ENCODE measurements around the gene LRP1-AS. TPM values are rescaled to one million over a fixed set of nuclear protein-coding genes. Genes with fewer than 3 reads are reported as not detected.

LRP1-AS gene
- polyA plus RNA-seq, 2 of the 4 experiments (the other 2 are of a cell fraction), result not detected

GRCh38 chr12:57104292-57104910 is 43.0 kb downstream of the LRP1-AS start:
- 94% methylated on average over 12 of the region's 12 CpGs for WGBS (ENCODE audit: missing lambda C conversion rate)
- no peak for DNase-seq (ENCODE audit: low read depth in 1 of 2, low spot score in 1 of 2)
- no peak overlapping the region for H3K4me3 ChIP-seq
- ChIA-PET POLR2A (interaction anchor here (0.9 to 1.3 kb wide), 2 partner anchors 16 to 17 kb away, joined by 3 to 4 read pairs; partner anchors contain the start of gene NAB2), CTCF (interaction anchor here (1.4 to 18.3 kb wide), 5 partner anchors 4 to 79 kb away, joined by 5 to 440 read pairs (median 330); partner anchors contain the start of genes NAB2, NEMP1 and STAT6)
- no peaks in the 10 kb centered on the region for H3K9me3 ChIP-seq
- no peak overlapping the region for H3K4me2 ChIP-seq
- H3K4me1 ChIP-seq, result peaks cover 23% of the 10 kb centered on the region
- no peak for FAIRE-seq
- TF ChIP-seq CEBPB (IDR thresholded peaks at IDR 0.05) (no peak), EP300 (IDR thresholded peaks at IDR 0.05) (no peak), RARB (CRISPR knock-in tag; IDR thresholded peaks at IDR 0.05) (no peak), SREBF2 (IDR thresholded peaks at IDR 0.05) (no peak), PBX3 (IDR thresholded peaks at IDR 0.05) (no peak), EHF (CRISPR knock-in tag; IDR thresholded peaks at IDR 0.05) (no peak), RFX5 (IDR thresholded peaks at IDR 0.05) (no peak), GATA3 (IDR thresholded peaks at IDR 0.05; ENCODE audit: borderline replicate concordance) (no peak), ATOH8 (CRISPR knock-in tag; IDR thresholded peaks at IDR 0.05; ENCODE audit: low read depth) (no peak), JUNB (IDR thresholded peaks at IDR 0.05) (no peak), MAX (IDR thresholded peaks at IDR 0.05) (no peak), CHD4 (IDR thresholded peaks at IDR 0.05; ENCODE audit: borderline replicate concordance) (no peak), POLR2AphosphoS2 (conservative IDR thresholded peaks at IDR 0.05; ENCODE audit: low read length) (no peak)
- no peak overlapping the region for H3K27ac ChIP-seq
- ATAC-seq, result no peak

- TF ChIP-seq EHMT2 (IDR thresholded peaks at IDR 0.05; ENCODE audit: low read depth) (no peak), MAZ (IDR thresholded peaks at IDR 0.05; ENCODE audit: borderline replicate concordance, low read depth, low read length) (no peak), ATOH8 (CRISPR knock-in tag; IDR thresholded peaks at IDR 0.05; ENCODE audit: low read depth) (no peak), BCL3 (IDR thresholded peaks at IDR 0.05) (no peak), RFX5 (IDR thresholded peaks at IDR 0.05) (no peak), HOXA7 (CRISPR knock-in tag; IDR thresholded peaks at IDR 0.05) (no peak), ZNF302 (CRISPR knock-in tag; IDR thresholded peaks at IDR 0.05) (no peak), SREBF2 (IDR thresholded peaks at IDR 0.05) (no peak), BHLHE40 (IDR thresholded peaks at IDR 0.05; ENCODE audit: low read depth, low read length) (no peak), KDM1A (IDR thresholded peaks at IDR 0.05; ENCODE audit: low read depth) (no peak), PBX3 (IDR thresholded peaks at IDR 0.05) (no peak), JUN (IDR thresholded peaks at IDR 0.05) (no peak), SMC3 (IDR thresholded peaks at IDR 0.05) (no peak), NPAS2 (CRISPR knock-in tag; IDR thresholded peaks at IDR 0.05; ENCODE audit: borderline replicate concordance) (no peak)
Measured at GRCh38 chr12:57103856-57104255, 43.6 kb downstream of the LRP1-AS start.

More at GRCh38 chr12:57103856-57104255, 43.6 kb downstream of the LRP1-AS start:
- WGBS (ENCODE audit: missing lambda C conversion rate), result 92% methylated on average over 7 of the region's 7 CpGs
- Histone ChIP-seq H3K27ac (no peak overlapping the region), H3K4me1 (peaks cover 22% of the 10 kb centered on the region), H3K9me3 (no peaks in the 10 kb centered on the region), H3K4me3 (no peak overlapping the region), H3K4me2 (no peak overlapping the region)
- DNase-seq (ENCODE audit: low read depth in 1 of 2, low spot score in 1 of 2), result no peak
- CTCF ChIA-PET, result interaction anchor here (1.4 to 18.3 kb wide), 4 partner anchors 4 to 70 kb away, joined by 5 to 440 read pairs (median 330); partner anchors contain the start of genes NAB2, NEMP1 and STAT6
- no peak for ATAC-seq
- POLR2A ChIA-PET, result interaction anchor here (0.9 to 1.3 kb wide), 2 partner anchors 15 to 16 kb away, joined by 3 to 4 read pairs; partner anchors contain the start of gene NAB2
- no peak for FAIRE-seq
